ENCODE results near the gene INPP5E. TPM values are rescaled to one million over a fixed set of nuclear protein-coding genes. Genes with fewer than 3 reads are reported as not detected.

The INPP5E gene
- total RNA-seq, 1 experiment from 2014 or later = 10.7 TPM

GRCh38 chr9:136485049-136486045 is 45.7 kb upstream of the INPP5E start:
- POLR2A ChIA-PET (ENCODE audit: unreplicated experiment) = no interaction called here
- ATAC-seq (peak; percentile 32), DNase-seq (peak; percentile 64)
- H3K4me3 ChIP-seq (ENCODE audit: low read length) = peak overlapping the region; percentile 79
- H3K79me2 ChIP-seq (ENCODE audit: low read length) = peaks cover 25% of the 10 kb centered on the region
- H2AFZ ChIP-seq (ENCODE audit: low read length) = peak overlapping the region; percentile 57; the same call in 1 of the 2 replicates
- H3K4me1 ChIP-seq (ENCODE audit: insufficient read depth, low read length) = peaks cover 7% of the 10 kb centered on the region; the same call in 1 of the 2 replicates
- no peaks in the 10 kb centered on the region for H3K9me3 ChIP-seq (ENCODE audit: low read length)
- CTCF ChIA-PET = interaction anchor here (0.5 to 1.2 kb wide), 3 partner anchors 61 to 208 kb away, joined by 4 to 5 read pairs (median 4); partner anchors contain the start of gene NOTCH1
- no peaks in the 10 kb centered on the region for H3F3A ChIP-seq (ENCODE audit: low read length, unreplicated experiment)
- intact Hi-C loops (cut with micrococcal nuclease) = loop anchor here (5.0 to 10.0 kb wide), 2 partner anchors 59 to 207 kb away; partner anchors contain the start of gene NOTCH1
- H3K36me3 ChIP-seq (ENCODE audit: low read depth, low read length) = no peaks in the 10 kb centered on the region
- peak overlapping the region; percentile 98 for H3K9ac ChIP-seq (ENCODE audit: low read length)
- no TSS peak for BruUV-seq (replicated peaks)
- H4K20me1 ChIP-seq (ENCODE audit: low read length) = peaks cover 13% of the 10 kb centered on the region
- H3K9me2 ChIP-seq (replicated peaks; ENCODE audit: low read length) = no peaks in the 10 kb centered on the region
- peak overlapping the region; percentile 96 for H3K4me2 ChIP-seq (ENCODE audit: low read length)
- H3K27ac ChIP-seq (ENCODE audit: low read length) = peak overlapping the region; percentile 97
- peak; percentile 78 for TF ChIP-seq CTCF (conservative IDR thresholded peaks at IDR 0.05; ENCODE audit: low read depth, low read length)
- no peak for TF ChIP-seq EZH2phosphoT487 (IDR thresholded peaks at IDR 0.05; ENCODE audit: borderline replicate concordance, low read length)
- no peaks in the 10 kb centered on the region for H3K27me3 ChIP-seq (ENCODE audit: low read length)

- Histone ChIP-seq H3F3A (ENCODE audit: low read length, unreplicated experiment) (no peaks in the 10 kb centered on the region), H3K4me2 (ENCODE audit: low read length) (peak overlapping the region; percentile 96), H3K79me2 (ENCODE audit: low read length) (peaks cover 34% of the 10 kb centered on the region), H3K9me3 (ENCODE audit: low read length) (no peaks in the 10 kb centered on the region), H4K20me1 (ENCODE audit: low read length) (peaks cover 21% of the 10 kb centered on the region), H2AFZ (ENCODE audit: low read length) (peak overlapping the region; percentile 57), H3K9me2 (replicated peaks; ENCODE audit: low read length) (no peaks in the 10 kb centered on the region), H3K36me3 (ENCODE audit: low read depth, low read length) (no peaks in the 10 kb centered on the region; the same call in 1 of the 2 replicates), H3K27ac (ENCODE audit: low read length) (peak overlapping the region; percentile 97), H3K4me3 (ENCODE audit: low read length) (peak overlapping the region; percentile 79), H3K4me1 (ENCODE audit: insufficient read depth, low read length) (peaks cover 7% of the 10 kb centered on the region; the same call in 1 of the 2 replicates), H3K27me3 (ENCODE audit: low read length) (no peaks in the 10 kb centered on the region), H3K9ac (ENCODE audit: low read length) (peak overlapping the region; percentile 98)
- ATAC-seq (peak; percentile 45), DNase-seq (peak; percentile 69)
- intact Hi-C loops (cut with micrococcal nuclease) = loop anchor here (5.0 to 10.0 kb wide), 2 partner anchors 60 to 208 kb away; partner anchors contain the start of gene NOTCH1
- TF ChIP-seq EZH2phosphoT487 (IDR thresholded peaks at IDR 0.05; ENCODE audit: borderline replicate concordance, low read length) (no peak), CTCF (conservative IDR thresholded peaks at IDR 0.05; ENCODE audit: low read depth, low read length) (no peak), EZH2 (IDR thresholded peaks at IDR 0.05; ENCODE audit: low read length, unreplicated experiment) (no peak)
- ChIA-PET POLR2A (ENCODE audit: unreplicated experiment) (interaction anchor here (0.6 kb wide), 1 partner anchor 105 kb away, joined by 3 read pairs; no protein-coding TSS in a partner anchor), CTCF (interaction anchor here (1.1 to 1.2 kb wide), 2 partner anchors 147 to 209 kb away, joined by 4 read pairs; no protein-coding TSS in a partner anchor)
- TSS peak; percentile 58 for BruUV-seq (replicated peaks)
Observed at GRCh38 chr9:136484153-136485048, 44.8 kb upstream of the INPP5E start.

Measured in PC-3 (cell line).